ENCODE data around the gene MEOX1. TPM values are rescaled to one million over a fixed set of nuclear protein-coding genes. Genes with fewer than 3 reads are reported as not detected.

The MEOX1 gene
- total RNA-seq, result 0.25 TPM in 1 of 2 replicates, not detected in the other

GRCh38 chr17:43661699-43662412 lies at the start of gene MEOX1:
Gene MEOX1 (minus strand): TSS chr17:43661922. CDS start chr17:43661534, 388 bp downstream.

Other genes with a start within 250 kb of the MEOX1 start
- gene DHX8, start 177.9 kb downstream of the MEOX1 start, total RNA-seq, result 25.5 and 34.6 TPM in 2 replicates
- gene ETV4, start 115.6 kb downstream of the MEOX1 start, total RNA-seq, result 2.5 and 3.8 TPM in 2 replicates
- not detected in 2 replicates for gene SOST, start 96.9 kb upstream of the MEOX1 start, total RNA-seq
- gene DUSP3, start 117.1 kb upstream of the MEOX1 start, total RNA-seq, result 19.4 and 23.5 TPM in 2 replicates
- 0.20 TPM in 1 of 2 replicates, not detected in the other for gene CFAP97D1, start 118.5 kb upstream of the MEOX1 start, total RNA-seq
- 3.4 and 3.6 TPM in 2 replicates for gene MPP3, start 171.2 kb upstream of the MEOX1 start, total RNA-seq
- gene CD300LG, start 185.3 kb upstream of the MEOX1 start, total RNA-seq, result 0.50 TPM in 1 of 2 replicates, not detected in the other
- gene MPP2, start 245.6 kb upstream of the MEOX1 start, total RNA-seq, result 7.1 and 7.6 TPM in 2 replicates